GM18505 (cell line): Measurements from ENCODE around the gene NBEA.
"Not testable (repeated sequence)": the region's sequence is repeated elsewhere in the genome, so short reads cannot be mapped to it uniquely, and the experiment has no call there.

Experiments
- ATAC-seq: cut with Tn5 transposase; IDR thresholded peaks from one replicate; pipeline ENCODE4 v1.9.1; 2021; ENCODE audit not compliant: unreplicated experiment
- POLR2A ChIP-seq: IDR thresholded peaks from 4 replicates; pipeline ENCODE4 v1.6.1; 2011; ENCODE audit warnings: borderline replicate concordance; ENCODE audit not compliant: insufficient read depth, insufficient read length; ENCODE audit errors: extremely low read depth

Gene NBEA

DNA sequence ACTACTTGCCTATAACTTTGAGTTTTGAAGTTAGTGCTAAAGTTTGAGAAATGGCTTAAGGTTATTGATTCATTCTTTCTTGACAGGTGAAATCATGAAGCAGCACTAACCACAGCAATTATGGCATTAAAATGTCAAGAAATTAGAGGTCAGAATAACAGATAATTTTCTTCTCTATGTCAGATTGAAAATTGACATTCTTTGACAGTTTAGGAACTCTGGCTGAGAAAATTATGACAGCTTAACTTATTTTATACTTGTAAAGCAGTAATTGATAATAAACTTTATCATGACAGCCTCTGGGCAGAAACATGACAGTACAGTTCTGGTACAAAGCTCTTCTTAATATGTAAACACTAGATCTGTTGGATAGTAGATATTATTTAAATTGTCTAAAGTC lies 689.6 kb downstream of the NBEA start:
- no peak for ATAC-seq

DNA sequence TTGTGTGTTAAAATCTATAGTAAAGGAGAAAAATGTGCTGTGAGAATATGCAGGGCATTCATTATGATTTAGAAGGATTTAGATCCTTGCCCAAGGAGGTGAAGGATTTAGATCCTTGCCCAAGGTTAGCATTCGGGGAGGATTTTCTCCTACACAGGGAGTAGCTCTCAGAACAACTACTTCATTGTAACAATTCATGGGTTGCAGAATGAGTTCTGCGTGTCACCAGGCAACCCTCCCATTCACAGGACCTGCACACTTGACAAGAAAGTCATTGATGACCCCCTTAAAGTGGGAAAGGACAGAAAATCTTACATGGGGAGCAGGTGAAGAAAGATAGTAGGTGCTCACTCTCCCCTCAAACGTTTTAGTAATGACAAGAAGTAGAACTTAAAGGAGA lies 701.6 kb downstream of the NBEA start:
- no peak for TF ChIP-seq POLR2A
- no peak for ATAC-seq

More for the DNA sequence above, 689.6 kb downstream of the NBEA start:
- no peak for TF ChIP-seq POLR2A

DNA sequence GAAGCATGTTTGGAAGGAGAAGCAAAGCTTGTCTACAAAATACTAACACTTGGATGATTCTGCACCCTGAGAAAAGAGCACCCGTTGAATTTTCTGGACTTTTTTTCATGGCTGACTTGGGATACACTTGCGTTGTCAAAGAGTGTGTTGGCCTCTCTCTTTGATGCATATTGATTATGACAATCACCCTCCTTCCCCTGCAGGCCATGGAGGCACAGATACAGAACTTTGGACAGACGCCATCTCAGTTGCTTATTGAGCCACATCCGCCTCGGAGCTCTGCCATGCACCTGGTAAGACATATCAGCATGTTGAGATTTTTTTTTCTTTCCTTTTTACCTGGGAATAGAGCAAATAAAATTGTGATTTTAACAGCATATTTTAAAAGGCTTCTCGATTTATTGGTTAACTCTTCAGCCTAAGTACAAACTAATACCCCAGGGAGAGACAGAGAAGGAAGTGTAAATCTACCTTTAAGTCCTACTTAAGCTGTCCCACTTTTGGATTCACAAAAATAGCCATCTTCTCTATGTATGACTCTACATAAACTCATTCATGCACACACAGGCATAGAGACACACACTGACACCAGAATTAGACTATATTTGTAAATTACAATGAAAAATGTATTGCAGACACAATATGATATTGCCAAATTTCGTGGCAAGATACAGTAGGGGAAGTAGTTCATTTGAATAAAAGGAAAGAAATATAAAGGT lies 704.1 kb downstream of the NBEA start:
- ATAC-seq: no peak
- no peak for TF ChIP-seq POLR2A

DNA sequence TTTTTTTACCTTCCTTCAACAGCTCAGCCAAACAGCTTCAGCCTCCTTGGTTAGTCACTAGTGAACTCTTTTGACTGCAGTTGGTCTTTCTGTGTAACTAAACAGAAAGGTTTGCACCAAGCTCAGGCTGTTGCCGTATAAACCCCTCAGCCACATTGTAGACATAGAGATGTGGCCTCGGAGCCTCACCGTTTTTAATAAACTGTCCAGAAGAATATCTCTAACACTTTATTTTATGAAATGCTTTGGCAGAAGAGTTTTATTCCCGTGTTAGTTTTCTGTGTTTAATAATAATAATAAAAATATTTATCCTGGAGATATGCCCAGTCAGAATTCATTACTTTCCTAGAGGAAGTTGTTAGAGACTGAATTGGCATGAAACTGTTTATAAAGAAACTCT lies 706.1 kb downstream of the NBEA start:
- no peak for ATAC-seq
- no peak for TF ChIP-seq POLR2A

DNA sequence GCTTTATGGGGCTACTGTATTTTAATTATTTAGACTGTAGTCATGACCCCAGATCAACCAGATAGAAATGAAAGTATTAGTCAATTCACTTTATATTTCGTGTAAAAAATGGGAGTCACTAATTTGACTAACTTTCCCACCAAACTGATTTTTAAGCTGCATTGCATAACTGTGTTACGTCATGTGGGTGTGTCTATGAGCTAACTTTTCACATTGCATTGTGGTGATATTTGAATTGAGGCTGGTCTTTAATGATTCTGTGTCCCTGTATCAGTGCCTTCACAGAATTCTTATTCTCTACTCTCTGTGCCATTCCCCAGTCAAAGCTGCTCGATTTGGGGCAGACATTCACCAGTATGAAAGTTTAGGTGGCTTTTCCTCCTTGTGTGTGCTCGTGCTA lies 707.1 kb downstream of the NBEA start:
- ATAC-seq: no peak
- no peak for TF ChIP-seq POLR2A

DNA sequence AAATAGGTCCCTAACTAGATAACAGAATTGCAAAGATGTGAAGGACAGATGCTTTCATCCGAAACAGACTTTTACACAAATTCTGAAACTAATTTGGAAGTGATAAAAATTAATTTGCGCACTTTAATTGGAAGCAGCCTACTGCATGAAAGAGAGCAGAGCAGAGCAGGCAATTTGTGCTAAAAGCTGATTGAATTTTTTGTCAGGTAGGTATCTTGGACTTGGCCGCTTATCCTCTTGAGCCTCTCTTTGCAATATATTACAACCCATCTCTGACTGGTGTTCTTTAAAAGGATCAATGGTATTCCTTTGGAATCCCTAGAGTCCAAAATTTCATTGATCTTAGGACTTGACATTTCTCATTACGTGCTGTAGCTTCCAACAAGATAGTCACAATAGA lies 717.7 kb downstream of the NBEA start:
- no peak for TF ChIP-seq POLR2A
- ATAC-seq: no peak

DNA sequence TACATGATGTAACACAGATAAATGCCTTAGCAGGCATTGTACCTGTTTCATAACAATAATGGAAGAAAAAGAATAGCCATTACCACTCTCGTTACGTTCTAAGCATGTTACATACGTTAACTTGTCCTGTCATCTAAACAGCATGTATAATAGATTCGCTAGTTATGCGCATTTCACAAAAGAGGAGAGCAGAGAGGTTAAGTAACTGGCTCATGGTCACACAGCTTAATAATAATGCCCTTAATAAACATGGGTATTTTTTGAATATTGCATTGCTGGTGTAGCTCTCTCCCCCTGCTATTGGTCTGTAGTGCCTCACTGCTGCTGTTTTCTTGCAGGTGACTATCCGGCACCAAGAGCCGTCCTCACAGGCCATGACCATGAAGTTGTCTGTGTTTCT lies 722.7 kb downstream of the NBEA start:
- TF ChIP-seq POLR2A: no peak
- ATAC-seq: no peak

DNA sequence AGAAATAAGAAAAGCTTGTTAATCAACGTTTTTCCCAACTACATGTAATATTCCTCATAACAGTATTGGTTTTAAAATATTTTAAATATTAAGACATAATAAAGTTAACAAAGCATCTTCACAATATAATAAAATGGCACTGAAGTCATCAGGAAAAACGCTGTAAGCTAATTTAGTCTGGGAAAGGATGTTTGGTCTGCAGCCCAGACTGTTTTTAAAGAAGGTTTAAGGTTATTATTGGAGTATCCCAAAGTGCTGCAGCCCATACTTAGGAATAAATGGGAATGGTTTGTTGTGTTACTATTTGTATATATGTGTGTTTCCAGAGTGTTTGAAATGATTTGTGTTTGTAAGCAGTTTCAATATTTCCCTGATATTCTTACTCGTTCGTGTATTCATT lies 727.3 kb downstream of the NBEA start:
- TF ChIP-seq POLR2A: no peak
- no peak for ATAC-seq

DNA sequence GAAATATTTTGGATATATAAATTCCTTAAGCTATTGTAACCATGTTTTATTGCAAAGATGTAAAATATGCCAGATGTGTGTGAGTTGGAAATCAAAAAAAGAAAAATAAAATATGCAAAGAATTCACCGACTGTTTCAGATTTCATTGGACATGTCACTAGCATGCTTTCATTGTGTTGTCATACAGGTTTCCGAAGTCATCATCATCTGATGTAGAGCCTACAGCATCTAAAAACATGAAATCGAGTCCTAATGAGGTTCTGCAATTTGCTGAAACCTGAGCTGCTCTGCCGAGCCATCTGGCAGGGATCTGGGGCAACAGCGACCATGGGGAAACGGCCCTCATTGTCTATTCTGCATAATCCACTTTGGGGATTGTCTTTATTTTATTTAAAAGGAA lies 730.5 kb downstream of the NBEA start:
- no peak for TF ChIP-seq POLR2A
- ATAC-seq: no peak

DNA sequence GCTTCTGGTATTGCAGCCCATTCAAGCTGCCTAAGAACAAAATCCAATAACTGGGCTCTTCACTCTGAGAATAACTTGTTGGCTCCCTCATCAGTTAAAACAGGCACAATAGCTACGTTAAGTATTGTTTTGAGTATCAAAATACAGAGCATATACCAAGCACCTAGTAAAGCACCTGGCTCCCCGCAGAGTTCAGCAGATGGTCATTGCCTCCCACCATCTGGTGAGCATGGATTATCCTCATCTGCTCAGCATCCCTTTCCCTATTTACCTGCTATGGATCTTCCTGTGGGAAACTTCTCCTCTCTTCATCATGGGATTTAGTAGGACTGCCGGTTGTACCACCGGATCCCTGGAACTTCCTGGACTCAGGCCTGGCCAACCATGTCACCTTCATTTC lies 733.6 kb downstream of the NBEA start:
- ATAC-seq: no peak
- no peak for TF ChIP-seq POLR2A

DNA sequence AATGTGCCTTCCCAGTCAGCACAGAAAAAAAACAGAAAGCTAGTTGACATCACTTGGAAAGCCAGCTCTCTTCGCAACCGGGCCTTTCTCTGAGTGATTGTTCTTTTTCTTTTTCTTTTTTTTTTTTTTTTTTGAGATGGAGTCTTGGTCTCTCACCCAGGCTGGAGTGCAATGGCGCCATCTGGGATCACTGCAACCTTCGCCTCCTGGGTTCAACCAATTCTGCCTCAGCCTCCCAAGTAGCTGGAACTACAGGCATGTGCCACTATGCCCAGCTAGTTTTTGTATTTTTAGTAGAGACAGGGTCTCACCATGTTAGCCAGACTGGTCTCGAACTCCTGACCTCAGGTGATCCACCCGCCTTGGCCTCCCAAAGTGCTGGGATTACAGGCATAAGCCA lies 735.8 kb downstream of the NBEA start:
- ATAC-seq: not testable (repeated sequence)

DNA sequence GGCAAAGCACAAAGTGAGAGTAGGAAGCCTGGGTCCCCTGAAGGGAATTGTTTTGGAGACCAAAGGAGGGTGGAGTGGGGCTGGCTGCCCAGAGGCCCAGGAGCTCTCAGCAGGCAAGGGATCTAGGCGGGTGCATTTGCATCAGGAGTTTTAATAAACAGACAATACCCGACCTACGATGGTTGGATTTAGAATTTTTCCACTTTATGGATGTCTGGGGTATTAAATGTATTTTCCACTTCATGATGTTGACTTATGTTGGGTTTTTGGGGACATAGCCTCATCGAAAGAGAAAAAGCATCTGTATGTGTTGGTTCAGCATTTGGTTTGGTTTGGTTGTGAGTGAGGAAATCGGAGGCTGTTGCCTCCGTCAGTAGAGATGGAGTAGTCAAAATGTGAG lies 739.6 kb downstream of the NBEA start:
- no peak for TF ChIP-seq POLR2A
- no peak for ATAC-seq

DNA sequence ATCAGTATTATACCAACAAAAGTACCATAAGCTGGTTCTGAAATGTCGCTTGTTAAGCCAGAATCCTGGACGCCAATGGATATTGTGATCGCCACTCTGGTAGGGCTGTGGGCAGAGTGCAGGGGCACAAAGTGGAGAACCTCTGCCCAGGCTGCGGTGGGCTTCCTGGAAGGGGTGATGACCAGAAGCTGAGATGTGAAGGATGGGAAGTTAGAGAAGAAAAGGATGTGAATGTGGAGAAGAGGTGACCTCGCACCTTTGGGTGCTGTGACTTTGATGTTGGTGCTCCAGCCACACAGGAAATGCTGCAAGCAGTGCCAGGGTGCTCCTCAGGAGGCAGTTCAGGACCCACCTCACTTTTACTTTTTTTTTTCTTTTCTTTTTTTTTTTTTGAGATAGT lies 742.4 kb downstream of the NBEA start:
- no peak for TF ChIP-seq POLR2A
- ATAC-seq: no peak

DNA sequence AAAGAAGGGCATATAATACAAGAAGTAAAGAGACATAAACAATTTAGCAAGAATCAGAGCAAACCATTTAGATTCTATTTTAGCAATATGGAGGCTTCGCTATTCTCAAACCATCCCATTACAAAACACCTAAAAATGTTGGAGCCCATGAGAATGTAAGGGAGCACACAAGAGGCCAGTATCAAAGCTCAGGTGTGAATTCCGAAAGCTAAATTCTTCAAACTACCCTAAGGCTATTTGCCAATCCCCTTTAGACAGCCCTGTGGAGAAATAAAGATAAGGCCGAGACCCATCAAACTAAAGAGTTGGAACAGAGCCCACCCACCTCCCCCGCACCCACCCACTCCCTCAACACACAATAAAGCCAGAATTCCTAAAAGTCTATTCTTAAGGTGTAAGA lies 745.3 kb downstream of the NBEA start:
- TF ChIP-seq POLR2A: no peak

More for the DNA sequence above, 745.3 kb downstream of the NBEA start:
- ATAC-seq: no peak
